Erythroblast (primary cell): ENCODE data around the gene TSPAN3.

Experiments
- DNase-seq, 2 experiments: peaks; one replicate each; lab custom pipeline; 2025; lab: John Stamatoyannopoulos, UW
- GATA1 ChIP-seq: IDR thresholded peaks from 2 replicates; pipeline ENCODE4 v1.6.1; 2011; ENCODE audit warnings: low read depth, mild to moderate bottlenecking, control low read depth, low read length, moderate library complexity
- POLR2A ChIP-seq: IDR thresholded peaks from 2 replicates; pipeline ENCODE4 v1.6.1; 2011; ENCODE audit warnings: mild to moderate bottlenecking, low read length

The TSPAN3 gene

GRCh38 chr15:77030048-77030927, 40.6 kb downstream of the TSPAN3 start:
- DNase-seq, result no peak
- TF ChIP-seq GATA1, result no peak

- TF ChIP-seq POLR2A (no peak), GATA1 (no peak)
- DNase-seq, result no peak
Observed at GRCh38 chr15:77029166-77030047, 41.5 kb downstream of the TSPAN3 start.

GRCh38 chr15:77028451-77029165, 42.3 kb downstream of the TSPAN3 start:
- no peak for DNase-seq
- no peak for TF ChIP-seq POLR2A
- TF ChIP-seq GATA1, result no peak

- TF ChIP-seq POLR2A (no peak), GATA1 (no peak)
- no peak for DNase-seq
Observed at GRCh38 chr15:77027697-77028450, 43.0 kb downstream of the TSPAN3 start.

- DNase-seq, result no peak
- TF ChIP-seq POLR2A (no peak), GATA1 (no peak)
Observed at GRCh38 chr15:77027111-77027696, 43.7 kb downstream of the TSPAN3 start.

- TF ChIP-seq POLR2A (no peak), GATA1 (no peak)
- DNase-seq, result no peak
Observed at GRCh38 chr15:77026501-77027110, 44.3 kb downstream of the TSPAN3 start.

- no peak for TF ChIP-seq GATA1
- no peak for TF ChIP-seq POLR2A
- DNase-seq, result no peak
Observed at GRCh38 chr15:77025941-77026411, 44.9 kb downstream of the TSPAN3 start.

- DNase-seq, result no peak
- TF ChIP-seq GATA1 (no peak), POLR2A (no peak)
Observed at GRCh38 chr15:77025083-77025901, 45.6 kb downstream of the TSPAN3 start.

GRCh38 chr15:77024273-77025082, 46.4 kb downstream of the TSPAN3 start:
- TF ChIP-seq GATA1, result no peak
- TF ChIP-seq POLR2A, result no peak
- peak; percentile 51 to 72 for DNase-seq

- TF ChIP-seq POLR2A, result no peak
- no peak for TF ChIP-seq GATA1
- no peak for DNase-seq
Observed at GRCh38 chr15:77023576-77024272, 47.2 kb downstream of the TSPAN3 start.
